Vagina (tissue), 2 donors: ENCODE data around the gene METTL24. TPM values are rescaled to one million over a fixed set of nuclear protein-coding genes. Genes with fewer than 3 reads are reported as not detected.
A peak's percentile ranks its signal among the peaks of the same experiment; 100 is the strongest.

ENCODE experiments used
- DNase-seq, 2 donors: peaks; one replicate each; pipeline ENCODE4 v3.0.0-alpha.2; 2017; ENCODE audit errors: extremely low spot score in 2 of 2
- H3K27ac ChIP-seq: fragments of 200-600 bp; sonication (generic); one replicate; pipeline ENCODE4 v1.5.1; 2019
- H3K27me3 ChIP-seq: fragments of 200-600 bp; sonication (generic); one replicate; pipeline ENCODE4 v1.5.1; 2019
- H3K36me3 ChIP-seq, 2 donors: fragments of 200-600 bp; sonication (generic); one replicate each; pipeline ENCODE4 v1.5.1; 2017 to 2019
- H3K4me1 ChIP-seq: fragments of 200-600 bp; sonication (generic); one replicate; pipeline ENCODE4 v1.5.1; 2019
- H3K4me3 ChIP-seq, 2 donors: fragments of 200-600 bp; sonication (generic); 1 replicate in 1 of 2; 2 replicates in 1 of 2; pipeline ENCODE4 v1.5.1; 2016 to 2019
- H3K9me3 ChIP-seq: fragments of 200-600 bp; sonication (generic); one replicate; pipeline ENCODE4 v1.5.1; 2019
- POLR2A ChIP-seq, 2 donors: fragments of 450-650 bp; IDR thresholded peaks; one replicate each; pipeline ENCODE4 v1.6.1; 2017; ENCODE audit warnings: antibody characterized with exemption in 2 of 2, mild to moderate bottlenecking in 2 of 2, moderate library complexity in 2 of 2
- POLR2AphosphoS5 ChIP-seq, 2 donors: sonication (generic); formaldehyde crosslinking; IDR thresholded peaks; one replicate each; pipeline ENCODE4 v1.9.0; 2017; ENCODE audit warnings: antibody characterized with exemption in 2 of 2, mild to moderate bottlenecking in 2 of 2, low read depth in 1 of 2; ENCODE audit not compliant: insufficient read depth in 1 of 2
- intact Hi-C: fragments of 100-400 bp; cut with DNase I; formaldehyde crosslinking; loops from one replicate; pipeline ENCODE4 v1.15.1; 2023
- total RNA-seq: library from RNA; depleted of rRNA; stranded (reverse); fragments of >200 nt; gene quantifications from one replicate; pipeline ENCODE4 v1.2.3, GENCODE V29; 2016
- TF ChIP-seq, protein P1 (sequence below), 3 experiments: fragments of 450-650 bp in 2 of 3; fragments of 200-600 bp in 1 of 3; sonication (generic) in 1 of 3; IDR thresholded peaks; one replicate each; pipeline ENCODE4 v1.5.1; 2017 to 2019; ENCODE audit warnings: antibody characterized with exemption in 3 of 3, mild to moderate bottlenecking in 2 of 3, moderate library complexity in 2 of 3

The METTL24 gene
- total RNA-seq, 1 donor from 2014 or later: 6.6 TPM

- Histone ChIP-seq H3K27ac (no peak overlapping the region), H3K4me3 (no peak overlapping the region), H3K36me3 (no peaks in the 10 kb centered on the region), H3K4me1 (peaks cover 10% of the 10 kb centered on the region), H3K27me3 (no peaks in the 10 kb centered on the region), H3K9me3 (no peaks in the 10 kb centered on the region)
- intact Hi-C loops: loop anchor here (5.0 kb wide), 1 partner anchor 1422 kb away; no protein-coding TSS in a partner anchor
- TF ChIP-seq POLR2AphosphoS5 (IDR thresholded peaks at IDR 0.05; ENCODE audit: insufficient read depth in 1 of 2, low read depth in 1 of 2) (no peak), POLR2A (IDR thresholded peaks at IDR 0.05) (no peak)
- TF ChIP-seq, protein P1, sequence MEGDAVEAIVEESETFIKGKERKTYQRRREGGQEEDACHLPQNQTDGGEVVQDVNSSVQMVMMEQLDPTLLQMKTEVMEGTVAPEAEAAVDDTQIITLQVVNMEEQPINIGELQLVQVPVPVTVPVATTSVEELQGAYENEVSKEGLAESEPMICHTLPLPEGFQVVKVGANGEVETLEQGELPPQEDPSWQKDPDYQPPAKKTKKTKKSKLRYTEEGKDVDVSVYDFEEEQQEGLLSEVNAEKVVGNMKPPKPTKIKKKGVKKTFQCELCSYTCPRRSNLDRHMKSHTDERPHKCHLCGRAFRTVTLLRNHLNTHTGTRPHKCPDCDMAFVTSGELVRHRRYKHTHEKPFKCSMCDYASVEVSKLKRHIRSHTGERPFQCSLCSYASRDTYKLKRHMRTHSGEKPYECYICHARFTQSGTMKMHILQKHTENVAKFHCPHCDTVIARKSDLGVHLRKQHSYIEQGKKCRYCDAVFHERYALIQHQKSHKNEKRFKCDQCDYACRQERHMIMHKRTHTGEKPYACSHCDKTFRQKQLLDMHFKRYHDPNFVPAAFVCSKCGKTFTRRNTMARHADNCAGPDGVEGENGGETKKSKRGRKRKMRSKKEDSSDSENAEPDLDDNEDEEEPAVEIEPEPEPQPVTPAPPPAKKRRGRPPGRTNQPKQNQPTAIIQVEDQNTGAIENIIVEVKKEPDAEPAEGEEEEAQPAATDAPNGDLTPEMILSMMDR (IDR thresholded peaks at IDR 0.05): no peak
- no peak for DNase-seq
Observed at GRCh38 chr6:110334423-110335180, 23.5 kb downstream of the METTL24 start.

- no peak for DNase-seq
- H3K36me3 ChIP-seq: no peaks in the 10 kb centered on the region
- no peaks in the 10 kb centered on the region for H3K9me3 ChIP-seq
- intact Hi-C loops: loop anchor here (5.0 kb wide), 1 partner anchor 1420 kb away; no protein-coding TSS in a partner anchor
- no peak overlapping the region for H3K27ac ChIP-seq
- no peak for TF ChIP-seq POLR2A (IDR thresholded peaks at IDR 0.05)
- TF ChIP-seq, protein P1 (IDR thresholded peaks at IDR 0.05): no peak
- no peak for TF ChIP-seq POLR2AphosphoS5 (IDR thresholded peaks at IDR 0.05; ENCODE audit: insufficient read depth in 1 of 2, low read depth in 1 of 2)
- H3K27me3 ChIP-seq: no peaks in the 10 kb centered on the region
- H3K4me3 ChIP-seq: no peak overlapping the region
- H3K4me1 ChIP-seq: peaks cover 32% of the 10 kb centered on the region
Observed at GRCh38 chr6:110332281-110332680, 25.9 kb downstream of the METTL24 start.

GRCh38 chr6:110331816-110332215 lies 26.3 kb downstream of the METTL24 start:
- Histone ChIP-seq H3K4me3 (no peak overlapping the region), H3K4me1 (peaks cover 36% of the 10 kb centered on the region), H3K9me3 (no peaks in the 10 kb centered on the region), H3K27me3 (no peaks in the 10 kb centered on the region), H3K27ac (peak overlapping the region; percentile 69), H3K36me3 (no peaks in the 10 kb centered on the region)
- TF ChIP-seq, protein P1 (IDR thresholded peaks at IDR 0.05): no peak
- no peak for TF ChIP-seq POLR2A (IDR thresholded peaks at IDR 0.05)
- no peak for TF ChIP-seq POLR2AphosphoS5 (IDR thresholded peaks at IDR 0.05; ENCODE audit: insufficient read depth in 1 of 2, low read depth in 1 of 2)
- DNase-seq: no peak
- intact Hi-C loops: loop anchor here (5.0 kb wide), 1 partner anchor 1420 kb away; no protein-coding TSS in a partner anchor

DNA sequence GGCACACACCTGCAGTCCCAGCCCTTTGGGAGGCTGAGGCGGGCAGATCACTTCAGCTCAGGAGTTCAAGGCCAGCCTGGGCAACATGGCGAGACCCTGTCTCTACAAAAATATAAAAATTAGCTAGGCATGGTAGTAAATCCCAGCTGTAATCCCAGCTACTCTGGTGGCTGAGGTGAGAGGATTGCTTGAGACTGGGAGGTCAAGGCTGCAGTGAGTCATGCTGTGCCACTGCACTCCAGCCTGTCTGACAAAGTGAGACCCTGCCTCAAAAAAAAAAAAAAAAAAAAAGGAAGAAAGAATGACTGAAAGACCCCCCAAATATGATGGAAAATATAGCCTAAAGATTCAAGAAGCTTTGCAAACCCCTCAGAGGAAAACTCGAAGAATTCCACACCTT lies 26.8 kb downstream of the METTL24 start:
- intact Hi-C loops: loop anchor here (5.0 kb wide), 1 partner anchor 1419 kb away; no protein-coding TSS in a partner anchor
- peak overlapping the region; percentile 69 for H3K27ac ChIP-seq

More for the DNA sequence above, 26.8 kb downstream of the METTL24 start:
- peaks cover 40% of the 10 kb centered on the region for H3K4me1 ChIP-seq
- no peaks in the 10 kb centered on the region for H3K9me3 ChIP-seq
- TF ChIP-seq POLR2AphosphoS5 (IDR thresholded peaks at IDR 0.05; ENCODE audit: insufficient read depth in 1 of 2, low read depth in 1 of 2): no peak
- no peak for TF ChIP-seq POLR2A (IDR thresholded peaks at IDR 0.05)
- TF ChIP-seq, protein P1 (IDR thresholded peaks at IDR 0.05): no peak
- H3K36me3 ChIP-seq: no peaks in the 10 kb centered on the region
- H3K27me3 ChIP-seq: no peaks in the 10 kb centered on the region
- DNase-seq: no peak
- no peak overlapping the region for H3K4me3 ChIP-seq
